Activated CD8-positive, alpha-beta T cell treated with anti-CD3 and anti-CD28 coated beads for 36 hours (primary cell): ENCODE results near the gene WASF3. TPM values are rescaled to one million over a fixed set of nuclear protein-coding genes. Genes with fewer than 3 reads are reported as not detected.

Experiments used
- ATAC-seq: fragments of 200-7000 bp; cut with Tn5 transposase; one replicate; pipeline ENCODE4 v1.10.0; 2021; ENCODE audit warnings: mild to moderate bottlenecking, moderate library complexity
- CTCF ChIA-PET: fragments of 350-600 bp; sonication (Branson Sonifier 250); formaldehyde crosslinking; loops from one replicate; lab custom pipeline; 2021; ENCODE audit warnings: antibody characterized with exemption; lab: Charles Lee
- POLR2A ChIA-PET: fragments of 350-600 bp; sonication (Branson Sonifier 250); formaldehyde crosslinking; loops from one replicate; lab custom pipeline; 2021; ENCODE audit warnings: antibody characterized with exemption; lab: Charles Lee
- DNase-seq: peaks from one replicate; pipeline ENCODE4 v3.0.0-alpha.2; 2020
- H3K27ac Mint-ChIP-seq: one replicate; pipeline ENCODE4 v1.8.0; 2021; ENCODE audit warnings: mild to moderate bottlenecking, mixed read lengths
- H3K27me3 Mint-ChIP-seq: one replicate; pipeline ENCODE4 v1.8.0; 2021; ENCODE audit warnings: mixed read lengths
- H3K36me3 Mint-ChIP-seq: one replicate; pipeline ENCODE4 v1.8.0; 2021; ENCODE audit warnings: low read depth, mixed read lengths
- H3K4me1 Mint-ChIP-seq: one replicate; pipeline ENCODE4 v1.8.0; 2021; ENCODE audit warnings: low read depth, mixed read lengths
- H3K4me3 Mint-ChIP-seq: one replicate; pipeline ENCODE4 v1.8.0; 2021; ENCODE audit warnings: mild to moderate bottlenecking, moderate library complexity, mixed read lengths
- H3K9me3 Mint-ChIP-seq: one replicate; pipeline ENCODE4 v1.8.0; 2021; ENCODE audit warnings: mixed read lengths
- intact Hi-C: fragments of 100-400 bp; cut with micrococcal nuclease; formaldehyde crosslinking; loops from one replicate; pipeline ENCODE4 v1.10.0; 2022
- total RNA-seq, 2 experiments: library from RNA; stranded (reverse); gene quantifications; one replicate each; pipeline ENCODE4 v1.2.3, GENCODE V29; 2021
- TF ChIP-seq, protein P1 (sequence below): fragments of 200-600 bp; IDR thresholded peaks from one replicate; pipeline ENCODE4 v1.8.0; 2022; ENCODE audit warnings: antibody characterized with exemption, mild to moderate bottlenecking

Gene WASF3
- total RNA-seq, 2 experiments from 2014 or later: 0.07 to 0.09 TPM

- intact Hi-C loops: no loop called here
- Mint-ChIP-seq H3K27ac (no peak overlapping the region), H3K27me3 (peaks cover 36% of the 10 kb centered on the region), H3K36me3 (no peaks in the 10 kb centered on the region), H3K9me3 (no peaks in the 10 kb centered on the region), H3K4me1 (no peaks in the 10 kb centered on the region), H3K4me3 (no peak overlapping the region)
- DNase-seq (no peak), ATAC-seq (no peak)
- ChIA-PET POLR2A (no interaction called here), CTCF (interaction anchor here (1.3 kb wide), 1 partner anchor 45 kb away, joined by 4 read pairs; no protein-coding TSS in a partner anchor)
- TF ChIP-seq, protein P1, sequence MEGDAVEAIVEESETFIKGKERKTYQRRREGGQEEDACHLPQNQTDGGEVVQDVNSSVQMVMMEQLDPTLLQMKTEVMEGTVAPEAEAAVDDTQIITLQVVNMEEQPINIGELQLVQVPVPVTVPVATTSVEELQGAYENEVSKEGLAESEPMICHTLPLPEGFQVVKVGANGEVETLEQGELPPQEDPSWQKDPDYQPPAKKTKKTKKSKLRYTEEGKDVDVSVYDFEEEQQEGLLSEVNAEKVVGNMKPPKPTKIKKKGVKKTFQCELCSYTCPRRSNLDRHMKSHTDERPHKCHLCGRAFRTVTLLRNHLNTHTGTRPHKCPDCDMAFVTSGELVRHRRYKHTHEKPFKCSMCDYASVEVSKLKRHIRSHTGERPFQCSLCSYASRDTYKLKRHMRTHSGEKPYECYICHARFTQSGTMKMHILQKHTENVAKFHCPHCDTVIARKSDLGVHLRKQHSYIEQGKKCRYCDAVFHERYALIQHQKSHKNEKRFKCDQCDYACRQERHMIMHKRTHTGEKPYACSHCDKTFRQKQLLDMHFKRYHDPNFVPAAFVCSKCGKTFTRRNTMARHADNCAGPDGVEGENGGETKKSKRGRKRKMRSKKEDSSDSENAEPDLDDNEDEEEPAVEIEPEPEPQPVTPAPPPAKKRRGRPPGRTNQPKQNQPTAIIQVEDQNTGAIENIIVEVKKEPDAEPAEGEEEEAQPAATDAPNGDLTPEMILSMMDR: no peak
Measured at GRCh38 chr13:26561067-26561466, 3.6 kb downstream of the WASF3 start.

GRCh38 chr13:26561651-26562511 is 4.4 kb downstream of the WASF3 start:
- DNase-seq (no peak), ATAC-seq (no peak)
- H3K36me3 Mint-ChIP-seq: no peaks in the 10 kb centered on the region
- POLR2A ChIA-PET: no interaction called here
- H3K4me3 Mint-ChIP-seq: no peak overlapping the region
- no peaks in the 10 kb centered on the region for H3K9me3 Mint-ChIP-seq
- H3K4me1 Mint-ChIP-seq: no peaks in the 10 kb centered on the region
- peaks cover 33% of the 10 kb centered on the region for H3K27me3 Mint-ChIP-seq
- CTCF ChIA-PET: interaction anchor here (1.3 kb wide), 1 partner anchor 44 kb away, joined by 4 read pairs; no protein-coding TSS in a partner anchor
- intact Hi-C loops: no loop called here
- H3K27ac Mint-ChIP-seq: no peak overlapping the region
- TF ChIP-seq, protein P1: no peak

GRCh38 chr13:26562512-26562890 is 5.0 kb downstream of the WASF3 start:
- no peak overlapping the region for H3K27ac Mint-ChIP-seq
- ChIA-PET POLR2A (no interaction called here), CTCF (no interaction called here)
- H3K9me3 Mint-ChIP-seq: no peaks in the 10 kb centered on the region
- intact Hi-C loops: no loop called here
- TF ChIP-seq, protein P1: no peak
- DNase-seq: no peak
- no peak overlapping the region for H3K4me3 Mint-ChIP-seq
- H3K36me3 Mint-ChIP-seq: no peaks in the 10 kb centered on the region
- no peak for ATAC-seq
- peaks cover 34% of the 10 kb centered on the region for H3K27me3 Mint-ChIP-seq
- H3K4me1 Mint-ChIP-seq: no peaks in the 10 kb centered on the region

- ATAC-seq (no peak), DNase-seq (no peak)
- Mint-ChIP-seq H3K4me1 (no peaks in the 10 kb centered on the region), H3K36me3 (no peaks in the 10 kb centered on the region), H3K4me3 (no peak overlapping the region), H3K27me3 (peaks cover 35% of the 10 kb centered on the region), H3K27ac (no peak overlapping the region), H3K9me3 (no peaks in the 10 kb centered on the region)
- ChIA-PET CTCF (no interaction called here), POLR2A (no interaction called here)
- TF ChIP-seq, protein P1: no peak
- intact Hi-C loops: no loop called here
Measured at GRCh38 chr13:26563713-26564112, 6.2 kb downstream of the WASF3 start.

GRCh38 chr13:26568132-26568815 is 10.8 kb downstream of the WASF3 start:
- ATAC-seq: no peak
- intact Hi-C loops: no loop called here
- Mint-ChIP-seq H3K9me3 (no peaks in the 10 kb centered on the region), H3K4me3 (no peak overlapping the region), H3K36me3 (no peaks in the 10 kb centered on the region), H3K4me1 (no peaks in the 10 kb centered on the region), H3K27me3 (peaks cover 21% of the 10 kb centered on the region), H3K27ac (no peak overlapping the region)
- TF ChIP-seq, protein P1: no peak
- ChIA-PET CTCF (no interaction called here), POLR2A (no interaction called here)
- DNase-seq: no peak
